GDM1 (cell line): ENCODE measurements around the gene XPA.
"Not testable (repeated sequence)": the region's sequence is repeated elsewhere in the genome, so short reads cannot be mapped to it uniquely, and the experiment has no call there.

Experiments
- DNase-seq: peaks from one replicate; lab custom pipeline; 2025; lab: John Stamatoyannopoulos, UW

The XPA gene

DNA sequence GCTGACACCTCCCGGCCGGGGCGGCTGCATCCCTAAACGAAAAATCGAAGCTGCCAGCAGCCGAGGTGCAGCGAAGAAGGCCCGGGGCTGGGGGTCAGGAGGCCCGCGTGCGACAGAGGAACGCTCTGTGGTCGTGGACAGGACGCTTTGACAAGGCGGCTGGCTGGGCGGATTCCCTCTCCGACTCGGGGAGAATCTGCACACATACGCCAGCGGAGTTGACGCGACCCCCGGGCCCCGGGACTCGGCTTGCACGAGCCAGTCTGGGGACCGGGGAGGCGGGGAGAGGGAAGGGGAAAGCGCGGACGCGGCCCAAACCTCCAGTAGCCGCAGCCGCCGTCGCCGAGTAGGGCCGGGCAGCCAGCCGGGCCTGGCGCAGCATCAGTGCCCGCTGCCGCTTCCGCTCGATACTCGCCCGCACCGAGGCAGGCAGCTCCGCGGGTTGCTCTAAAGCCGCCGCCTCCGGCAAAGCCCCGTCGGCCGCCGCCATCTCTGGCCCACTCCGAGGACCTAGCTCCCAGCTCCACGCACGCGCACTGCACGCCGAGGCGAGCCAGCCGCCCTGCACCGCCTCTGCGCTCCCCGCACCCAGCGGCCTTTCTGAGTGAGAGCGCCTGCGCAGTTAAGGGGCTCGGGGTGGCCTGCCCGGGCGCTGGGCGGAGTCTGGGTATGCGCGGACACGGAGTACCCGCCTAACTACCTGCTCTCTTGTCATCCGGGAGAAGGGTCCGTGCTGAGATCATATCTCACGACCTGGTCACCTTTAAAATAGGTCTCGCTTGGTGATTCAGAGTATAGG, at the start of gene XPA:
TSS of gene XPA (minus strand) at position 538 of the 799 bp plus-strand sequence. CDS start at position 490, 48 bp downstream.
- DNase-seq: peak; percentile 93

DNA sequence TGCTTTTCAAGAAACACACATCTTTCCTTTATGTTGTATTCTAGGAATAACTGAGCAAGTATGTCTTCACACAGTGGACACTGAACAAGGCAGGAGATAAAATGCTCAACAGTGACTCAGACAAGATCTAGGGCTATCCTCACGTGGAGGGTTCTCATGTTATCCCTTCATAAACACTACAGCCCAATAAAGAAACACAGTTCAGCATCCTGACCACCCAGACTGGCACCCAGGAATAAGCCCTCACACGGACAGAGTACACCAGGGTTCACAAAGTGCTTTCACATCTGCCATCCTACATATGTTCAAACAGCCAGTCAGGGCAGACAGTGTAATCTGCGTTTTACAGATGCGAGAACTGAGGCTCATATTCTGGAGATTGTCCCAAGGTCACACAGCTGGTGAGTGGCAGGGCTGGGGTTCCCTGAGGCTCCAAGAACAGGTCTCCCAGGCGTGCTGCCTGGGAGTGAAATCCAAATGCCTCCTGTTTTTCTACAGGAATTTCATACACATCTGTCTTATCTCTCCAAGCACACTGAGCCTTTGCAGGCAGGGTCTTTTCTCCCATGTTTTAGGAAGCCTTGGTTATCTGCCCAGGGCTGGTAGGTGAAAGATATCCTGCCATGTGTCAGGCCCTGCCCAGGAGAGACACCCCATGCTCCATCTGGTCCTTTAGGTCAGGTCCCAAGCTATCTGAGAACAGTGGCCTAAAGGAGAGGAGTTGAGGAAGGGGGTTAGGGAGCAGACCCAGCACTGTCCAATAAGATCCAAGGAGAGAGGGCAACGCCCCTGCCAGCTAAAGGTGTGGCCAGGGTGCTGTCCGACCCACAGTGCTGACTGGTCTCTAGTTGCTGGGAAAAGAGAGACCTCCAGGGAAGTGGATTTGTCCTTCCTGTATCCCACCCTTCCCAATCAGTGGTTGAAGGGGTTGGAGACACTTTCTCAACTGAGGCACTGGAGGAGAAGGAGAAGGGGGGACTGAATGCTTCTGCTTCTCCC, 47.9 kb upstream of the XPA start:
- no peak for DNase-seq

DNA sequence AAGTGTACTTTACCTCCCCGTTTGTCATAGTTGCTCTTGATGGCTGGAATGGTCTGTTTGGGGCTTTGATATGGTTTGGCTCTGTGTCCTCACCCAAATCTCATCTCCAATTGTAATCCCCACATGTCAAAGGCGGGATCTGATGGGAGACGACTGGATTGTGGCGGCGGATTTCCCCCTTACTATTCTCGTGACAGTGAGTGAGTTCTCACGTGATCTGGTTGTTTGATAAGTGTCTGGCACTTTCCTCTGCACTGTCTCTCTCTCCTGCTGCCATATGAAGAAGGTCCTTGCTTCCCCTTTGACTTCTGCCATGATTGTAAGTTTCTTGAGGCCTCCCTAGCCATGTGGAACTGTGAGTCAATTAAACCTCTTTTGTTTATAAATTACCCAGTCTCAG, 46.9 kb upstream of the XPA start:
- DNase-seq: not testable (repeated sequence)

DNA sequence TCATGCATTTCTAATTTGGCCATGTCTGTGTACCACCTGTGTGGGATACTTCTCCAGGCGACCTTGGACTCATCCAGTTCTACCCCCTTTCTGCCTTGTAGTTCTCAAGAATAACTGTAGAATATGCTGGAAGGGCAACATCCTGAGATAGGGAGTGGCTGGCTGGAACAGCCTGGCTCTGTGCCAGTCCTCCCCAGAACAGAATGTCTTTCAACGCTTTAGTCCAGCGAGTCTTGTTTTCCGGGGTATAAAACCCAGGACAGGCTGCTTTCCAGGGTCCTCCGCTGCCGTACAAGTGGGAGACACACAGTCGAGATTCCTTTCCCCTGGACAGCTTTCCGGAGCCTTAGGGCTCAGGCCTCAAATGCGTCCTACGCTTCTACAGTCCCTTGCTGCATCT, 45.4 kb upstream of the XPA start:
- DNase-seq: no peak

DNA sequence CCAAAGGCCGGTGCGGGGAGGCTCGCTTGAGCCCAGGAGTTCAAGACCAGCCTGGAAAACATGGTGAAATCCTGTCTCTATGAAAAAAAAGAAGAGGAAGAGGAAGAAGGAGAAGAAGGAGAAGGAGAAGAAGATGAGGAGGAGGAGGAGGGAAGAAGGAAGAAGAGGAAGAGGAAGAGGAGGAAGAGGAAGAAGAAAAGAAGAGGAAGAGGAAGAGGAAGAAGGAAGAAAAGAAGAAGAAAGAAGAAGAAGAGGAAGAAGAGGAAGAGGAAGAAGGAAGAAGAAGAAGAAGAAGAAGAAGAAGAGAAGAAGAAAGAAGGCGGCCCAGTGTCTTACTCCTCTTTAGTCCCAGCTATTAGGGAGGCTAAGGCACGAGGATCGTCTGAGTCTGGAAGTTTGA, 44.8 kb upstream of the XPA start:
- no peak for DNase-seq

DNA sequence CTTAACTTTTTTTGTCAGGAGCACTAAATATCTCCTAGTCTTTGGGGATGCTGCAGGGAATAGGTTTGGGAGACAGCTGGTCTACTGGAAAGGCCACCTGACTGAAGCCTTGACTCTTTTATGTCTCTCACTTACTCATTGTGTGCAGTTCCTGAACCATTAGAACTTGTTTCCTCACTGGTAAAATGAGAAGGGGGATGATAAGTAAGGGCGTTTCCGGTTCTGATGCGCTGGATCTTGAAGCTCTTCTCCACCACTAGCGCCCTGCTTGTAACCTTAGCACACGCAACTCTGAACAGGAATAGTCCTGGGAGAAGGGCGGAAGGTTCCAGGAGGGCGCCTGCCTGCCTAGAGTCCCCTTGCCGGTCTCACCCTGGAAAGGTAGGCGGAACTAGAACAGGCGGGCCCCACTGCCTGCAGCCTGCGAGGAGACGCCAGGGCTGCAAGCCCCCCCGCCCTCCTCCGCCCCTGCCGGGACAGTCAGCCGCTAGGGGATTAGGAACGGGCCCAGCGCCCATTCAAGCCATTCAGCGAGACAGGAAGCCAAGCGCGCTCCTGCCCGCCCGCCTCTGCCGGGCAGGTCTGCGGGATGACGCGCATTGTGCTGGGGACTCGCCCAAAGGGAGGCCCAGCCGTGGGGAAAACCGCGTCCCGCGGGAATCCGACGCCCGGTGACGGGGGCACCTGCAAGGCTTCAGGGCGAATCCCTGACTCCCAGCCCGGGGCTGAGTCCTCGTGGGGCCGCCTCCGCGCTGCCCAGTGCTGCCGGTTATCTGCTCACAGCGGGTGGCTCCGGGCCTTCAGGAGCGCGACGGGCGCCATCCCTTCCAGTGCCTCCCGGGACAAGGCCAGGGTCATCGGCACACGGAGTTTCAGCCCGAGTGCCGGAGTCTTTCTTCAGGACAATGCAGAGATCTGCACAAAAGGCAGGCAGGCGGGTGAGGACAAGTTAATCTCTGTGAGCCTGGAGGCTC, 44.0 kb upstream of the XPA start:
- DNase-seq: no peak

DNA sequence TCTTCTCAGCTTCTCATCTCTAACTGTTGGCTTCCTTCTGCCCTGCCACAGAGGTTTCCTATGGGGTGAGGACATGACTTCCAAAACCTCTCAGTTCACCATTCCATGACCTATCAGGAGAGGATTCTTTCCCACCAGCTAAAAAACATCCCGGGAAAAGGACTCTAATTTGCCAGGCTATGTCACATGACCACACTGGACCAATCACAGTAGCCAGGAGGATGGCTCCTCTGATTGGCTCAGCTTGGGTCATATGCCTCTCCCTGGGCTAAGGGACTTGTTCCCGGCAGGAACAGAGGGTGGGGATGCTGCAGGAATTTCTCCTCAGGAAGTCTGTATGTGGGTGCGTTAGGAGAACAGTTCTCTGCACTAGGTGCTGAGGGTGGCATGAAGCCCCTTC, 40.3 kb upstream of the XPA start:
- no peak for DNase-seq

DNA sequence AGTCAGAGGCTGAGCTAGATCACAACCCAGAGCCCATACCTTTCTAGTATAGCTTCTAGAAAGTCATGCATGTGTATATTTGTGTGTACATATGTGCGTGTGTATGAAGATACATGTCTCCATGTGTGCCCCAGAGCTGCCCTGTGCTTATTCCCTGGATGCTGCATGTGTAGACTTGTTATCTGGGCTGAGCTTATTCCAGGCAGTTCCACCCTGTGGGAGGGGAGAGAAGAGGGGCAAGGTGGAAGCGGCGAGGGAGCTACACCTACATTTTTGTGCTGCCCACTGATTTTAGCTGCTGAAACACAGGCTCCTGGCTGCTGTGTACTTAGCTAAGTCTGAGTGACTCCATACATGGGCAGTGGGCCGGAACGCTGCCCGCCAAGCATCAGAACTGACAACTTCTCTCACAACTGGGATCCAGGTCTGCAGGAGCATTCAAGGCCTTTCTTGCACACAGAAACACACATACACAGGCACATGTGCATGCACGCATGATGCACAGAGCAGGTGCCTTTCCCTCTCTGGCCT, 38.0 kb upstream of the XPA start:
- no peak for DNase-seq

DNA sequence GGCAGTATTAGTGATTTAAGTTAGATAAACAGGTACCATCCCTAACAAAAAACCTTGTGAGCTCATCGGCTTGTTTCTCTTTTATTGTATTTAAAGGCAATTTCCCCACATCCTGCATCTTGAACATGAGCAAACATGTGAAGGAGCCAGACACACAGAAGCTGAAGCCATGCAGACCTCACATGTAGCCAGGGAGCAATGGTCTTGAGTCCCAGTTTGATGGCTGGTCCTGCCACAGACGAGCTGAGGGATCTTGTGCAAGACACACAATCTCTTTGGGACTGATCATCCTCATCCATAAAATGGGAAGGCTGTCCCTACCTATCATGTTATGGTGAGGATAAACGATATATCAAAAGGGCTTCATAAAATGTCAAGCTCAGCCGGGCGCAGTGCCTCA, 29.6 kb upstream of the XPA start:
- no peak for DNase-seq

DNA sequence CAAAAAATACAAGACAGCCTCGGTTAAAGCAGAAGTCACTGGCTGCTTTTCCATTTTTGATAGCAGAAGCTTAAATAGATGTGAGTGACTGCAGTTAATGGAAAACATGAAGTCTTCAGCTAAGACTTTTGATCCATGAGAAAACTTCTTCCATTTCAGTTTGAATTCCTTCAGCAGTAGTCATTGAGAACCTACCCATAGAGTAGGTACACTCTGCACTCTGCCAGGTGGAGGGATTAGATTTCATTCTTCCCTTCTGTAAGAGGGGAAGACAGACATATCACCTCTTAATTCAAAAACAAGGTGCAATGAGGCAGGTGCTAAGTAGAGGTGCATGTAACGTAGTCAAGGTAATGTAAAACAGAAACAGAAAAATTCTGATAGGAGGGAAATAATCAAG, 26.7 kb upstream of the XPA start:
- DNase-seq: no peak

DNA sequence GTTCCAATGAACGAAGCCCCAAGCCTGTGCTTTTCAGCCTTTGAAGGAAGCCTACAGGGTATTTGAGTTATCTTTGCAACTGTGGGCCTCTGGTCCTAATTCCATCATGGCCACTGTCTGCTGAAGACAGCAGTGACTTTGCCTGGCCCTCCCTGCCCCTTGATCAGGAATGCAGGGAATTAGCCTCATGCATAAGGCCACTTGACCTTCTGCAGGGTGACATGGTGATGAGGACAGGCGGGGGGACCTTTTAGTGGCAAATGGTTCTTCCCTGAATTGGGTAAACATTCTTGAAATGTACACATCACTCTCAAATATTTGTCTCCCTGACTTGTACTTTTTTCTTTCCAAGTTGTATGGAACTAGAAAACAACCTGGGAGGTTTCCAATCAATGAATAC, 25.2 kb upstream of the XPA start:
- no peak for DNase-seq

DNA sequence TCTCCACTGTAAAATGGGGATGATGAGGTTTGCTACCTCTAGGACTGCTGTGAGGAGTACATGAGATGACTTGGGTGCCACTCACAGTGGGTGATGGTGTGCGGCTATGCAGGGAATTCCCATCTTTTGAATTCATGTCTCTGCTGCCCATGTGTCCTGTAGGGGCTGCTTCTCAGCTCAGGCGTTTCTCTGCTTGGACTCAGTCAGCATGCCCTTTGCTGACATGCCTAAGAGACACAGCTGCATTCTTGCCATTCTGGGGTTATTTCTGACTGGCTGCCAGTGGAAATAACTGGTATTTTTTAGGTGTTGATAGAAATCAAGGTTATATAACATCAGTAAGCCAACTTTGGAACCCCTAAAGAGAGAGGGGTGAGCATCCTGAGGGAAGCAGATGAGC, 24.3 kb upstream of the XPA start:
- DNase-seq: no peak

DNA sequence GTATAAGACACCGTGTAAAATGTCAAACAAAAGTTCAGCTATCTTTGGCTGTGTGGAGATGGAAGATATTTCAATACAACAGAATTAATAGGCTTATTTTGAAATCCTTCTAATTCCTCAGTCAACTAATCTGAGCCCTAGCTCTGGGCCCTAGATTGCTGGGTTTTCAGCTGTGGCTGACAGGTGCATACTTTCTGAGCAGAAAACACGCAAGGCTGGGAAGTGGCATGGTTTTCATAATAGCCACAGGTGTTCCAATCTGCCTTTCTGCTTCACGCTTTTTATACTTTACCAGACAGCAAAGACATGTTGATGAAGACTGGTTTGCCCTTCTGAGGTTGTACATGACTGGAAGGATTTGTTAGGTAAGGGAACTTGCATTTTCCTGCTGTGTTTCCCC, 20.7 kb upstream of the XPA start:
- no peak for DNase-seq

DNA sequence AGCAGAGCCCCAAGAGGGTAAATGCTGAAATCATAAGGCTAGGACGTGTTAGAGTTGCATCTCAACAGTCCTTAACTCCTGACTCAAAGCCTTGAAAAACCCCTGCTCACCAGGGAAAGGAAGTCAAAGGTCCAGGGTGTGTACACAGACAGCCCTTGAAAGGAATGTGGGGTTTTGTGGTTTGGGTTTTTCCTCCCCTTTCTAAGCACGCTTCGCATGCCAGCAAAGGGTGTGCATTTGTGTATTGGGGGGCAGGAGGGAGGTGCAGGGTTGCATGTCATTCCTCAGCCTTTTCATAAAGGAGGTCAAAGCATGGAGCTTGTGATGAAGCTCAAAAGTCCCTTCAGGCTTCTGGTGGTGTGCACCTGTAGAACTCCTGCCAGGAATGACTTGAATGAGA, 17.3 kb upstream of the XPA start:
- peak; percentile 9 for DNase-seq

DNA sequence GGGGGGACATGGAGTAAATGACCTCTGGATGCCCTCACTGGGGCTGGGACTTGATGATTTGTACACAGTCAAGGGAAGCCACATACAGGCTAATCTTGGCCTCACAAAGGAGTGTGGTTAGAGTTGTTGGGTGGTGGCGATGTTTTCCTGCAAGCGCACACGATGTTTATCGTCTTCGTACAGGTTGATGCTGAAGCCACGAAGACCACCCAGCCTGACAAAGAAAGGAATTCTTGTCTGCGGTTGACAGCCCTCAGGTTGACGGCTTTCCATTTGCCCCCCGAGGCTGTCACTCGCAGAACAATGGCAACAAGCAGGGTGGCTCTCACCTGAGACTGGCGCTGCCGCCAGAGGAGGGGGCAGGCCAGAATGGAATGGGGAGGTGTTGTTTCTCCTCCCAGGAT, 14.1 kb upstream of the XPA start:
- no peak for DNase-seq

DNA sequence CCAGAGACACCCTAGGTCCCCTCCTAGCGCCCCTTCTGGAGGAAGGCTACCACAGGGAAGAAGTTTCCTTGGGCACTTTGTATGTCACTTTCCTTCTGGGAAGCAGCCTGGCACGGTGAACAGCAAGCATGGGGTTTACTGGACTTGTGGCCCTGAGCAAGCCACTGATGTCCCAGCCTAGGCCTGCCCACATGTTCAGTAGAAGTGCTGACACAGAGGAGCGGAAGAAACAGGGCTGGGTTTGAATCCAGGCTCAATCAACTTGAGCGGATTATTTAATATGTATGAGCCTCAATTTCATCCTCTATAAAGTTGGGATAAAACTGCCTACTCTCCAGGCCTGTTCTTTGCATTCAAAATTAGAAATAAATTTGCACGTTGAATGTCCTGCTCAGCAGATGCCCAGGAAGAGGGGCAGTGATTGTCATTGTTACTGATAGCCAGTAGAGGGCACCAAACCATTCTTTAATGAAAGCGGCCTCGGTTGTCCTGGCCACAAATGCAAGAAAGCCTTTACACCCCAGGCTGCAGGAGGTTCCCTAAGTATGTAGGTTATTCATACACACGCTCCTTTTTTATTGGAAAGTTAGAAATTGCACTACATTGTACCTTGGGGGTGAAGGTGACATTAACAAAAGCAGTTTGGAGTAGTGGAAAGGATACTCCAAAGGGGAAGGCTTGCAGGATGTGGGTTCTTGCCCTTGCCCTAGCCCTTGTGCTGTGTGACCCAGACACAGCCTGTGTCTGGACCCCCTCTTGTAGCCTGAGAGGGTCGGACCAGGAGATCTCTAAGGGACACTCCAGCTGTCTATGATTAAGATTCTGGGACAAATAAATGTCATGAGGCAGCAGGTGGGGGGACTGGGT, 13.4 kb upstream of the XPA start:
- peak; percentile 59 for DNase-seq

DNA sequence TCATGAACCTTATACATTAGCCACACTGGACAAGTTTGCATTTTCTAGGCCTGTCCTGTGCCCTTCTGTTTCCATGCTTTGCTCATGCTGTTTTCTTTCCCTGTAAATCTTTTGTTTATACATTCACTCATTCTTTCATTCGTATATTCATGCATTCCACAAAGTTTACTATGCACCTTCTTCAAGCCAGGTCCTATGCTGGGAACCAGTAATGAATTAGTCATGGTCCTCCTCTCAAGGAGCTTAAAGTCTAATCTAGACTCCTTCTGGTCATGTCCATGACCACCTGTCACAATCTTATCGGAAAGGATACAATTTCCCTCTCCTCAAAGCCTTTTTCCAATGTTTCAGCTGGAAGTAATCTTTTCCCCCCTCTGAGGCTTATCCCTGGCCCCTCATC, 9.1 kb upstream of the XPA start:
- no peak for DNase-seq

DNA sequence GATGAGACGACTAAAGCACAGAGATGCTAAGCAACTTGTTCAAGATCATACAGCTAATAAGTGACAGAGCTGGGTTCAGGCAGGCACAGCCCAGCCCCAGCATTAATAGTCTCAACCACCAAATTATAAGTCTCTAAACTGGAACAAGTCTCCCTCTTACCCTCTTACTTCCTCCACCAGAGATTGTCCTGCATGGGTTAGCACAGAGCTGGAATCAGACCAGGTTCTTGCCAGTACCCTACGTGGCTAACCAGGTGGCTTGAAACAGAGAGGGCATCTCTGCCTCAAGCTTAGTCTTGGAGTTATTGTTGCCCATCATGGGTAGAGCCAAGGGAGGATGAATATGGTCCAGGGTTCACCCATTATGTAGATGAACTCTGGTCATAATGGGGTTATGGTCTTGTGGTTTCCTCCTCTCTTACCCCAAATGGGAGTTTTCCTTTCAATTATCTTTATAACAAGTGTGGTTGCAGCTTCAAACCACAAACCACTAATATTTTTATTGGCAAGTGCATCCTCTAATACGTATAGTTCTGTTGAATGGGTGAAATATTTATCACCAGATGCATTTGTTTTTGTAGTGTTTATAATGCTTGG, 8.3 kb upstream of the XPA start:
- no peak for DNase-seq

DNA sequence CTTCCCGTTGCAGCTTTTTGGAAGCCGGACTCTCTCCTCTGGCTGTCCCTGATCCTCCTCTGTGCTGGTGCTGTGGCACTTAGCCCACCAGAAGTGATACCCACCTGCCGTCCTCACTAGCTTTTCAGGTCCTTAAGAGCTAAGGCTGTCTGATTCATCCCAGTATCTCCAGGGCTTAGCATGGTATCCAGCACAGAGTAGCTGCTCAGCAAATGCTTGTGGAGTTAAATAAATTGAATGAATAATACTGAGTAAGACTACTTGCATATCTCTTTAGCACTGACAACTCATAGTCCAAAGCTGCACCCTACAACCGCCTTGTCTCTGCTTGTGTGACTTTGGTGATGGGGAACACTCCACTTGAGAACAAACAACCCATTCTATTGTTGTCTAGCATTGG, 7.7 kb upstream of the XPA start:
- no peak for DNase-seq

DNA sequence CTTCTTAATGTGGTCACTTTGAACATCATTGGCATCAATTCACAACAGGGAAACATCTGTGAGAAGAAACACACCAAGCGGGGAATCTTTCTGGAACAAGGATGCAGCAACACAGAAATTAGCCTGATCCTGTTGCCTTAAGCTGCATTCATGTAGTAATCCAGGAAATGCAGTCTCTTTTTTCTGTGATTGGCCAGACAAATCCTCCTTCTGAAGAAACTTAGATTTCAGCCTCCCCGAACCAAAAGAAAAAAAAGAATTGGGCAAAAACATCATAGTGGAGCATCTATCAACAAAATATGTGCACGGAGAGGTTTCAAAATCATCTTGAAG, 7.2 kb upstream of the XPA start:
- DNase-seq: no peak
